Stimulated activated CD4-positive, alpha-beta T cell treated with anti-CD3 and anti-CD28 coated beads, TNF-alpha, amount 100 ng/mL, for 4 hours (primary cell): ENCODE data around the gene KCTD8.

Experiments
- DNase-seq, 3 experiments: peaks; one replicate each; pipeline ENCODE4 v3.0.0-alpha.2; 2020; ENCODE audit warnings: low read depth in 3 of 3

KCTD8 gene

DNA sequence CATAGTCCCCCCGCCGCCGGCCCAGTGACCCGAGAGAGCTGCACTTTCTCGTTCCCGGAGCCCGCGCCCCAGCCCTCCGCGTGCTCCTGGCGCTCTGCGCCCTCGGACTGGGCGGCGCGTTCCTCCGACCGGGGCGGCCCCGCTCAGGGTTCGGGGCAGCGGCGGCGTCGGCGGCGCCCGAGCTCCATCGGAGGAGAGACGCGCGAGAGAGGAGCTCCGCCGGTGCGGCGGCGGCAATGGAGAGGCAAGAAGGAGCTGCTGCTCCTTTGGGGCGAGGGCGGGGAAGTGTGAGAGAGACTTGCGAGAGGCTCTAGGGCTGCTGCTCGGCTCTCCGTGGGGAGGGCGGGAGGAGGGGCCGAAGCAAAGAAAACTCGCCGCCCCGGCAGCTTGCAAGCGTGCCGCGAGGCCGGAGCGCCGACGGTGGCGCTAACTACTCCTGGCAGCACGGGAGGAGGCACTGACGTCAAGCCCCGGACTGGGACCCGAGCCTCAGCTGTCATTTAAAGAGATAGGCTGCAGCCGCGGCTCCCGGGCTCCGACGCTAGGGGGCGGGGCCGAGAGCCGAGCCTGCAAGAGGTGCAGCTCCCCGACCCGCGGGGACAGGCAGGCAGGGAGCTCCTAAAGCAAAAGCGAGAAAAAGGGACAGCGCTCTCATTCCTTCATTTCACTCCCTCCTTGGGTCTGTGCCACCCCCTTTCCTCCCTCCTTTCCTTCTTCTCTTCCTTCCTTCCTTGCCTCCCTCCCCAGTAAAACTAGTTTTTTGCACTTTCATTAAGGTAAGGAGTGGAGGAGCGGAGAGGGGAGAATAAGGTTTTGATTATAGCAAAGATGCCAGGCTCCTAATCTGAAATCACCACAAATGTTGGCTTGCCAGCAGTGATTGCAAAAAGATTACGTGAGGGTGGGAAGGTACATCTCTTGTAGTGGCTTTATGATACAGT, at the start of gene KCTD8:
Gene KCTD8, minus strand, starts transcription at position 289 of the 941 bp plus-strand sequence.
- DNase-seq: peak in 2 of 3 experiments; percentile 13 to 28

DNA sequence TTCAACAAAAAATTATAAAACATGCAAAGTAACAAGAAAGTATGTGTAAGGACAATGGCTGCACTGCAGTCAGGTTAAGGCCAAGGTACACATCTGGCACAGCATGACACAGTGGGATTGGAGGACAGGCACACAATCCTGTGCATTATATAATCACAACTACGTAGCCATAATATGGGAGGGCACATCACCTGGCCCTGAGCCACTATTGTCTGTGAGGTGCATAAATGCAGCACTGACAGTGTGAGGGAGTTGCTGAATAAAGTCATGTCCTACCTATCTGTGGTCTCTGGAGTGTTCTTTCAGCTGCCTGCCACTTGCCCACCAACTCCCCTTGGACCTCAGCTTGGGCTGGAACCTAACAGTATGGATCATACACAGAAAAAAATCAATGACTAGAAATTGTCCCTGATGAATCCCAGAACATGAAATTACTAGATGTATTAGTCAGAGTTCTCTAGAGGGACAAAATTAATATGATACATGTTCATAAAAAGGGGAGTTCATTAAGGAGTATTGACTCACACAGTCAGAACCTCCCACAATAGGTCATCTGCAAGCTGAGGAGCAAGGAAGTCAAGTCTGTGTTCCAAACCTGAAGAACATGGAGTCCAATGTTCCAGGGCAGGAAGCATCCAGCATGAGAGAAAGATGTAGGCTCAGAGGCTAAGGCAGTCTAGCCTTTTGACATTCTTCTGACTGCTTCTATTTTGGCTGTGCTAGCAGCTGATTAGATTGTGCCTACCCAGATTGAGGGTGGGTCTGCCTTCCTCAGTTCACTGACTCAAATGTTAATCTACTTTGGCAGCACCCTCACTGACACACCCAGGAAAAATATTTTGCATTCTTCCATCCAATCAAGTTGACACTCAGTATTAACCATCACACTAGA, 46.4 kb upstream of the KCTD8 start:
- DNase-seq: no peak

DNA sequence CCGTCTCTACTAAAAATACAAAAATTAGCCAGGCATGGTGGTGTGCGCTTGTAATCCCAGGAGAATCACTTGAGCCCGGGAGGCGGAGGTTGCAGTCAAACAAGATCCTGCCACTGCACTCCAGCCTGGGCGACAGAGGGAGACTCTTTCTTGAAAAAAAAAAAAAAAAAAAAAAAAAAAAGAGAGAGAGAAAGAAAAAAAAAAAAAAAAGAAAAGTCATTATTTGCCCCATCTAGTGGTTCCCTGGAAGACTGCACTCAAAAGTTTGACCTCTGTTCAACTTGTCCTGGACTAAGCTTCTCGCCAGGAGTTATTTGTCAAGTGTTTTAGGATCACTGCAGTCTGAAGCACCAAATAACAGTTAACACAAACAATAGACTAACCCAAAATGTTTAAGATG, 45.3 kb upstream of the KCTD8 start:
- no peak for DNase-seq

DNA sequence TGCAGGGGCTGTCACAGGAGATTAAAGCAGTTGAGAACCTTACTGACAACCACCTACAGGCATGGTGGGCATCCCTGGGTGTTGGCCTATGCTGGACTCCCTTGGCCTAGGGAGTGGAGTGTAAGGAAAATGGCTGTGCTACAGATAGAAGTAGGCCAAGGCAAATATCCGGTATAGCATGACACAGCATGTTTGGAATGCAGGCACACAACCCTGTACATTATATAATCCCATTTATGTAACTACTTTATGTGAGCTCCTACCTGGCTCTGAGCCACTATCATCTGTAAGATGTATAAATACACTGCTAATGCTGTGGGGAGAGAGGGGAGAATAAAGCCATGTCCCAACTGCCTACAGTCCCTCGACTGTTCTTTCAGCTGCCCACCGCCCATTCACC, 38.7 kb upstream of the KCTD8 start:
- no peak for DNase-seq

DNA sequence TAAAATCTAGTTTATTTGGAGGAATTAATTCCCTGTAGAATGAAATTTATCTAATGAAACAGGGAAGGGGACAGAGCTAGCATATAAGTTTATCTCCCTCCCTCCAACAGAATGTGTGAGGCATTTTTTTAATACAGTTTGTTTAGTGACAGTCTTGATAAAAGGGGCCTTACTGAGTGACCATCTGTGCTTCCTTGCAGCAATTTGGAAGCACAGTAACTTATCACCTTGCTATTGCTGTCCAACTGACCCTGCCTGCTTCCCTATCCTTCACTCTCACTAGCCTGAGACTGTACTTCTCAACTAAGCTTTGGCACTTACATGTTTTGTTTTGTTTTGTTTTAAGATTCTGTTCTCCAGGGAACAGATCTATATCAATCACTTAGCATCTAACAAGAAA, 31.1 kb upstream of the KCTD8 start:
- no peak for DNase-seq

DNA sequence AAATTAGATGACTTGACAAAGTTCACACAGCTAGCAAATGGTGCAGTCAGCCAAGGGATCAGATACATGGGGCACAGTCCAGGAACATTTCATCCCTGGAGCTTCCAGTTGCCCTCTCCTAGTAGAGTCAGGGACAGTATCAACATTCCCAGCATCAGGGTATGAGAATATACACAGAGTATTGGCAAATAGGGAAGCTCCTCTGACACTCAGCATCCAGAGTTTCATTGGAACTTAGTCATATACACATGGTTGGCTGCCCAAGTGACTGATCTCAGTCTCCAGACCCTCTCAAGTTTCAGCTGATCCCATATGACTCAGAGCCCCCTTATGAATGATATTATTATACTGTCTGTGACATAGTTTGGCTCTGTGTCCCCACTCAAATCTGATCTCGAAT, 13.7 kb upstream of the KCTD8 start:
- DNase-seq: no peak

DNA sequence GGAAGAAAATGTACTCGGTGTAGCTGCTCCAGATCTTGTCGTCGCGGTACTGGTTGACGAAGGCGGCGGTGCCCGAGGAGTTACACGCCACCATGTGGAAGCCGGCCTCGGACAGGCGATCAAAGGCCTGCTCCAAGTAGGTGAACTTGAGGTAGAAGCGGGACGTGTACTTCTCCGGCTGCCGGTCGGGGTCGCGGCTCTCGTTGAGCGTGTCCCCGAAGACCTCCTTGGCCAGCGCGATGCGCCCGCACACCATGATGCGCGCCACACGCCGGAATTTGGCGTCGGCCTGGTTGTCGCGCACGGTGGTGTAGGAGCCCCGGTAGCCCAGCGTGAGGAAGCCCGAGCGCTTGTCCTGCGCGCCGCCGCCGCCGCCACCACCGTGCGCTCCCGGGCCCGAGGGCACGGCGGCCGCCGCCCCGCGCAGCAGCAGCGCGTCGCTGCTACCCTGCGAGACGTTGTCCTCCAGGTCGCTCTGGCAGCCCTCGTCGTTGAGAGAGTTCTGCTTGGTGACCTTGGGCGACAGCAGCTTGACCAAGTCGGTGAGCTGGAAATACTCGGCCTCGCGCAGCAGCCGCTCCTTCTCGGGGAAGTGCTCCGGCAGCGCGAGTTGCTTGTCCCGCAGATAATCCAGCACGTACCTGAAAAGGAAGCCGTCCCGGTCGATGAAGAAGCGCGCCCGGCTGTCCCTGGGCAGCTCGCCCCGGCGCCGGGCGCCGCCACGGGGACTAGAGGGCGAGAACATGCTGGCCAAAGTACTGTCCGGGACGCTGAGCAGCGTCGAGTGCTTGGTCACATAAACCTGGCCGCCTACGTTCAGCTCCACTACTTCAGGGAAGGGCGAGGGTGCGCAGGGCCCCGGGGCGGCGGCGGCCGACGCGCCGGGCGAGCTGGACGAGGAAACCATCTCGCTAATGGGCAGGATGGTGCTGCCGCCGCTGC, 775 bp downstream of the KCTD8 start:
- no peak for DNase-seq

DNA sequence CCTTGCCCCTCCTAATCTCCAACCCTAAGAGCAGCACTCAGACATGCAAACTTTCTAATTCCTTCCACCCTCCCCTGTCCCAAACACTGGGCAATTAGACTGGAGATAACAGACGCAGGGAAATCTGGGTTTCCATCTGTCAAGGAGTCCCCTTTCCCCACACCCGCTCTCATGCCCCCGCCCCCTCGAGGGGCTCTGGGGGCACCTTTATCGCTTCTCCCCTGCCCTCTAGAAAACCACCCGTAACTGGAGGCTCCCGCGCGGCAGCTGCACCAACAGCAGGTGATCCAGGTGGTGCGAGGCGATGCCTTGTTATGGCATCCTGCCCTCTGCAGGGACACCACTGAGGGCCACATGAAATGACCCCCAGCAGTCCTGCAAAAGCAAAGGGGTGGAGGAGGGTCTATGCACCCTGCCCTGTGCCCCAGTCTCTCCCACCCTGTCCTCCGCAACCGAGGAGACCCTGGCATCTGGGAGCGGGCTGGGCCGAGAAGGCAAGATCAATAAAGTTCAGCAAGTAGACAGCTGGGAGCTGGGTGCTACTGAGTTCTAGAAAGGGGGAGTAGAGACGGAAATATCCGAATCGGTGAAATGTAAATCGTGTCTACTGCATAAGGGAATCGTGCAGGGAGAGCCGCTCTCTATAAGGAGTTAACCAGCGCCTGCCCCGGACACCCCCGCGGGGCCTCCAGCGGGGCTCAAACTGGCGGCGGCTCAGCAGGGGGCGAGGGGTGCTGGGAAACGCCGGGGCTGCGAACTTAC, 1.6 kb downstream of the KCTD8 start:
- DNase-seq: no peak

DNA sequence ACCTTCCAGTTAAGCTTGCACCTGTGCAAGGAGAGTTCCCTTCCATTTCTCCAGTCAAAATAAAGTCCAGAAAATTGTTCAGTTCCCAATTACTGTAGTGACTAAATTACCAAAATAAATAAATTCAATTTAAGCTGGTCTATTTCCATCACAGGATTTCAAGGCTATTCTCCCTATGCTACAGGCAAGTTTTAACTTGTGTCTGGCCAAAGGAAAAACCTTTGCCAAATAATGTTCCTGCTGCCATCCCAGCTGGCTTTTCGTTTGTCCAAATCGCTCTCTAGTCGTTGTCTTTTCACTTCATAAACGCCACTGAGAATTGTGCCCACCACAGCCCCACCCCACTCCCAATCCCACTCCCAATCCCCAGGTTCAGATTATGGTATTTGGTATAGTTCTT, 2.4 kb downstream of the KCTD8 start:
- no peak for DNase-seq

DNA sequence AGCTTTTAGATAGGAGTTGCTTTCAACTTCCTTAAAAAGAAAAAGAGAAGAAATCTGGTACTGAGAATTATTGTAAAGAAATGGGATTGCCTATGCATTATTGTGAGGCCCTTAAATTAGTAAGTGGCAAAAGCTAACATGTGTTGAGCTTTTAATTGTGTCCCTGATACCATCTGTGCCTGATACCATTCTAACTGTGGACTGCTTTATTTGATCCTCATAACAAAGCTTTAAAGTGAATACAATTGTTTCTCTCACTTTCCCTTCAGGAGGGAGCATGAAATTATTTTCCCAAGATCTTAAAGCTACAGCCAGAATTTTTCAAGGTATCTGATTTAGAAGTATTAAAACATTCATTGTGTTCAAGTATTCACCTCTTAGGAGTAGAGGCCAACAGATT, 9.9 kb downstream of the KCTD8 start:
- DNase-seq: no peak

DNA sequence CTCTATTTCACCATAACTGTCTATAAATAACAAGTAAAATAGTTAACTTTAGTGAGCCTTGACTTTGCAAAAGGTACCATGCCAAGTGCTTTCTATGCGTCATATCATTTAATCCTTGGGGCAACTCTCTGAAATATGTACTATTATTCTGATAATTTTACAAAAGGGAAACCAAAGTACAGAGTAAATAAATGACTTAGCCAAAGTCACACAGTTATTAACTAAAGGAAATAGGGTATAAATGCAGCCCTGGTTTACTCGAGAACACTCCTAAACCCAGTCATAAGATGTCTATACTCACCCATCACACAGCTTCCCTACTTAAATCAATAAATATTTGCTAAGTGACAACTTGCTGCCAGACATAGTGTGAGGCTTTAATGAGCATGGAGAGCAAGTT, 14.4 kb downstream of the KCTD8 start:
- DNase-seq: no peak

DNA sequence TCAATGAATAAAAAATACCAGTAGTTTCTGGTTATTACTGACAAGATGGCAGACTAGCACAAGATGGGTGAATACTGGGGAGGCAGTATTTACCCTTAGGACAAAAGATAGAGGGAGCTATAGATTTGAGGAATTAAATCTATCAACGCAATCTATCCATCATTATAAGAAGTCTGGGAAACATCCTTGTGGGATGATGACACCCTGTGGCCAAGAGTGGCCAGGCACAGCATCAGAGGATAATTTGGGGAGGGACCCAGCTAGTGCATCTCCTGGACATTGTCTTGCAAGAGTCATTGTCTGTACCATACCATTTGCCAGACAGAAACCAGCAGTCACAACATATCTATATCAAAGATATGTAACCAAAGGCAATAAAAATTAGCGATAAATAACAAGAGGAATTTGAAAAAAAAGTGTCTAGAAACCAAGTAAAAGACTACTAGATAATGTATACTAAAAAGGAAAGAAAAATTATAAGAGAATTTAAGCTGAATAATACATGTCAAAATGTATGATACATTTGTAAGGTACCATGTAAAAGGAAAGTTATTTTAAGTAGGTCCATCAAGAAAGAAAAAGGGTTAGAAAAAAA, 22.9 kb downstream of the KCTD8 start:
- no peak for DNase-seq

DNA sequence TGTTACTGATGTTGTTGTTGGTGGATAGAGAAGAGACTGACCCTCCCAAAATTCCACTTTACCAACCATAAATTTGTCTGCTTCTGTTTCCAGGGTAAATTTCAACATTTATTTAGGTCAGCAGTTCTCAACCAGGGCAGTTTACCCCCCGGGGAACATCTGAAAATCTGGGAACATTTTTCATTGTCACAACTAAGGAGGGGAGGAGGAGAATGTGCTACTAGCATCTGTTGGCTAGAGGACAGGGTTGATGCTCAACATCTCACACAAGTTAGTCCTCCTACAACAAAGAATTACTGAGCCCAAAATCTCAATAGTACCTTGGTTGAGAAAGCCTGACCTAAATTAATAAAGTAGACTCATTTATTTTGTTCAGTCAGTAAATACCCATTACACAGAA, 25.7 kb downstream of the KCTD8 start:
- no peak for DNase-seq

DNA sequence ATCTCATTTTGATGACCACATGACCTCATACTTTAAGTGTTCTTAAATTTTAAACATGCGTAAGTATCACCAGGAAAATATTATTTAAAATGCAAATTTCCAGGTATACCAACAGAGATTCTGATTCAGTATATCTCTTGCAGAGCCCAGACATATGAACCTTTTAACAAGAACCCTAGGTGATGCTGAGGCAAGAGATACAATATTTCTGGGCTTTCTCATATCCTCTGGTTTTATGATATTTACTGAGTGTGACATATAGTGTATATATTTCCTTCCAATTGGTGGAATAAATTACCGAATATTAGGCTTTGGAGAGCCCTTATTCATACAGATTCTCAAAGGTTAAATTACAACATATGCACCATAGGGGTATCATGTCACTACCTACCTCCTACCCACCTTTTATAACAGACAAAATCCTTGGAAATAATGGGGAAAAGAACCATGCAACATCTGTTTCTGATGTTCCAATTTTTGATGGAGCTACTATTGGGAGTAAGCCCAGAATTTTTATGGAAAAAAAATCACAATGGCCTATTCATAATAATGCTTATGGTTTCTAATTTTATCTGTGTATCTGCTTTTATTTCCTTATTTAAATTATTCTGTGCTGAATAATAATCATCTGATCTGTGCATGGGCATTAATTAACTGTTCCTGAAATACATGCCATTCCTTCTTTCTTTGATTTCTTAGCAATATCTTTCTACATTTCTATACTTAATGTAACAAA, 27.1 kb downstream of the KCTD8 start:
- DNase-seq: no peak

DNA sequence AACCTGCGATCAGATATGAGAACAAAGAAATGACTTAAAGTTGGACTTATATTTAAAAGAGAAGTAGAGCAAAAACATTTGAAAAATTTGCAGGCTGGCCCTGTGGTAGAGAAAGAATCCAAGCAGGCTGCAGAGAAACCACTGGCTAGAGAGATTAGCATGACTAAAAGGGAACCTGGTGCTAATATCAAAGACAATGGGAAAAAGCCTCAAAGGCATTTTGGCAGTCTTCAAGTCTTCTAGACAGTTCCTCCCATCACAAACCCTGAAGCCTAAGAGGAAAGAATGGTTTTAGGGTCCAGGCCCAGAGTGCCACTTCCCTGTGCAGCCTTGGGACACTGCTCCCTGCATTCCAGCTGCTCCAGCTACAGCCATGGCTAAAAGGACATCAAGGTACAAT, 33.4 kb downstream of the KCTD8 start:
- no peak for DNase-seq

DNA sequence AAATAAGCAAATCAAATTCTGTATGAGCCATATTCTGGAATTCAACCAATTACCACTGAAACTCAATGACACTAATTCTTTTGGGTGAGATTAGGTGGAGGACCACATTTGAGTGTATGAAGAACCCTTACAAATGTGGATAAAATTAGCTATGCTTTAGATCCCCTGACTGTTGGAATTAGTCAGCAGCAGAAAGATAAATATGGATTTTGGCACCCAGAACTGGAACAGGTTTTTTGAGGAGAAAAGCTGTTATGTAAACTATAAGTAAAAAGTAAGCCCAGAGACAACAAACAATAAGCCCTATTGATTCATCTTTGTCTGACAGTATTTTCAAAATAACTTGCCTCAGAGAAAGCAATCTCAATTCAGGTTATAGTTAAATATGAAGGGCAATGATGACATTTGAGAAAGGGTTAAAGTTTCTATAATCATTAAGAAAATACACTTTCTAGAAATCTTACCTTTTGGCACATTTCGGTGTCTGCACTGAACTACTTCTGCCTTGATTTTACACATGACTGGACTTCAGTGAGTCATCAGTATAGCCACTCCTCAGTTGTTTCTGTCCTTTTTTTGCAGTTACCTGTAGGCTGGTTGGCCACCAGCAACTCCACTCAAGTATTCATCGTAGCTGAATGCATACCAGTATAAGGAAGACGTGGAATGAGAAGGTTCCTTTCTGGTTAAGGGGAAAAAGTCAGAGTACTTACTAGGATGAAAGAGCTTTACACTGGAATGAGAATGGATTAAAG, 80.0 kb downstream of the KCTD8 start:
- DNase-seq: no peak

DNA sequence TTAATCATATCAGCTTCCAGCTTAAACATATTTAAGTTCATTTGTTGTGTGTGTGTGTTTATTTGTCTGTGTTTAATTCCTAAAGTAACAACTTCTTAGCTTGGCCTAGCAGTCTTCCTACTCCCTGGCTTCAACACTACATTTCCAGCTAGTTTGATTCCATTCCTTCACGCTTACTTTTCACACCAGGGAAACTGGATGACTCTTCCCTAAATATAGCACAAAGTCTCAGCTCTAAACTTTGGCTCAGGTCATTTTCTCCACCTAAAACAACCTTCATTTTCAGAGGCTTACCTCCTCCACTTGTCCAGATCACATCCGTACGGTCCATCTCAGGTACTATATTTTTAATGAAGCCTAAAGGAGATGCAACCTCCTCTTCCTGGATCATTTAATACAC, 94.4 kb downstream of the KCTD8 start:
- DNase-seq: no peak

DNA sequence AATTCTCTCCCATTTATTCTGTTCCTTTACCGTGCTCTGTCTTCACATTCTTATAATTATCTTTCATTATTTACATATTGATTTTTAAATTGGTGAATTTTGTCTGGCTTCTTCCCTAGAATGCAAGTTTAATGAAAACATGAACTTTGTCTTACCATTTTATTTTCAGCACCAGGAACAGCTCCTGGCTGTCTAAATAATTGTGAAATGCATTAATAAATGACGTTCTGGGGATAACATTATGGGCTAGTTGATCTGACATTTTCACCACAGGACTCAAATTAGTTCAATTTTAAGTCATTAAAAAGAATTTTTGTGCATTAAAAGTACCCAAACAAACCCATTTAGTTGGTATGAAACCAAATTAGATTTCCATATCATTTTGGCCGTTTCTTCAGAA, 97.5 kb downstream of the KCTD8 start:
- DNase-seq: no peak

DNA sequence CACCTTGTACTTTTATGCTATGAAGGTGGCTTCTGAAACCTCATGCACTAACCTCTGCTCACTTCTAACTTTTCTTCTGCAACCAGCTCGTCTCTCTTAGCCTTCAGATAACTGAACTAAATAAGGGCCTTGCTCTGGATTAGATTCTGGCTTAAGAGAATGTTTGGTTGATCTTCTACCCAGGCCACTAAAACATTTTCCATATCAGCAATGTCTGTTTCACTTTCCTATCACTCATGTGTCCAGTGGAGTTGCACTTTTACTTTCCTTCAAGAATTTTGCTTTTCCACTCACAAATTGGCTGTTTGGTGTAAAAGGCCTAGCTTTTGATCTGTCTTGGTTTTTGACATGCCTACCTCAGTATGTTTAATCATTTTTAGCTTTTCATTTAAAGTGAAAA, 105.8 kb downstream of the KCTD8 start:
- DNase-seq: no peak
